ENCODE results near the gene SOAT1.

DNA sequence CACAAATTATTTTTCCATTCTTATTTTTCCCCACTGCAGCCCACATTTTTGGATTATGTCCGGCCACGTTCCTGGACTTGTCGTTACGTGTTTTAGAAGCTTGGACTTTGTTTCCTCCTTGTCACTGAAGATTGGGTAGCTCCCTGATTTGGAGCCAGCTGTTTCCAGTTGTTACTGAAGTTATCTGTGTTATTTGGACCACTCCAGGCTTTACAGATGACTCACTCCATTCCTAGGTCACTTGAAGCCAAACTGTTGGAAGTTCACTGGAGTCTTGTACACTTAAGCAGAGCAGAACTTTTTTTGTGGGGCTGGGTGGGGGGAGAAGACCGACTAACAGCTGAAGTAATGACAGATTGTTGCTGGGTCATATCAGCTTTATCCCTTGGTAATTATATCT is 59.9 kb downstream of the SOAT1 start:
- no peak for TF ChIP-seq CTCF (conservative IDR thresholded peaks at IDR 0.05)
- TF ChIP-seq EZH2 (IDR thresholded peaks at IDR 0.05; ENCODE audit: low read depth), result no peak
